ENCODE results near the gene MRPS16. TPM values are rescaled to one million over a fixed set of nuclear protein-coding genes. Genes with fewer than 3 reads are reported as not detected.
"Not testable (repeated sequence)": the region's sequence is repeated elsewhere in the genome, so short reads cannot be mapped to it uniquely, and the experiment has no call there.

The MRPS16 gene
- polyA plus RNA-seq, 1 of the 3 experiments (the other 2 are of a cell fraction) = 75.5 TPM

DNA sequence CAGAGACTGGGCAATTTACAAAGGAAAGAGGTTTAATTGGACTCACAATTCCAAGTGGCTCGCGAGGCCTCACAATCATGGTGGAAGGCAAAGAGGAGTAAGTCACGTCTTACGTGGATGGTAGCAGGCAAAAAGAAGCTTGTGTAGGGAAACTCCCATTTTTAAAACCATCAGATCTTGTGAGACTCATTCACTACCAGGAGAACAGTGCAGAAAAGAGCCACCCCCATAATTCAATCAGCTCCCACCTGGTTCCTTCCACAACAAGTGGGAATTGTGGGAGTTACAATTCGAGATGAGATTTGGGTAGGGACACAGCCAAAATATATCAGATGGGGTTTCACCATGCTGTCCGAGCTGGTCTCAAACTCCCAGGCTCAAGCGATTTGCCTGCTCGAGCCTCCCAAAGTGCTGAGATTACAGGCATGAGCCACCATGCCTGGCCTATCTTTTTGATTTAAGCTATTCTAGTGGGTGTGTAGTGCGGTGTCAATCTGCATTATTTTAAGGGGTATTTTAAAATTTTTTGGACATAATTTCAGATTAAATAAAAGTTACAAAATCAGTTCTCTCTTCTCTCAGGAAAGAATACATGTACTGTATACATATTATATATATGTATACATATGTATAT lies 9.0 kb upstream of the MRPS16 start:
- peaks cover 16% of the 10 kb centered on the region for H3F3A ChIP-seq (replicated peaks; ENCODE audit: insufficient read depth)
- H3K79me2 ChIP-seq (ENCODE audit: insufficient read depth) = no peaks in the 10 kb centered on the region
- H3K9me2 ChIP-seq = no peaks in the 10 kb centered on the region
- CTCF ChIA-PET = interaction anchor here (1.1 kb wide), 1 partner anchor 383 kb away, joined by 6 read pairs; no protein-coding TSS in a partner anchor
- no peak for DNase-seq
- no peaks in the 10 kb centered on the region for H3K9me3 ChIP-seq
- peaks cover 0 to 15% of the 10 kb centered on the region in 2 experiments; a peak in 2 of 4 replicates for H3K4me1 ChIP-seq (ENCODE audit: control insufficient read depth in 1 of 2, insufficient read depth in 2 of 2, low read depth in 1 of 2, low read length in 1 of 2)
- 88% methylated on average over 9 of the region's 9 CpGs for WGBS (ENCODE audit: low lambda C conversion rate)
- H2AFZ ChIP-seq (ENCODE audit: low read depth) = peak overlapping the region; percentile 58; the same call in 1 of the 2 replicates
- no peak for TF ChIP-seq NFIC (IDR thresholded peaks at IDR 0.05; ENCODE audit: borderline replicate concordance)
- TF ChIP-seq TCF12 (IDR thresholded peaks at IDR 0.05) = no peak
- TF ChIP-seq GABPA (IDR thresholded peaks at IDR 0.05; ENCODE audit: low read depth) = no peak
- TF ChIP-seq TEAD4 (IDR thresholded peaks at IDR 0.05; ENCODE audit: borderline replicate concordance, insufficient read depth) = no peak
- TF ChIP-seq, protein P1, sequence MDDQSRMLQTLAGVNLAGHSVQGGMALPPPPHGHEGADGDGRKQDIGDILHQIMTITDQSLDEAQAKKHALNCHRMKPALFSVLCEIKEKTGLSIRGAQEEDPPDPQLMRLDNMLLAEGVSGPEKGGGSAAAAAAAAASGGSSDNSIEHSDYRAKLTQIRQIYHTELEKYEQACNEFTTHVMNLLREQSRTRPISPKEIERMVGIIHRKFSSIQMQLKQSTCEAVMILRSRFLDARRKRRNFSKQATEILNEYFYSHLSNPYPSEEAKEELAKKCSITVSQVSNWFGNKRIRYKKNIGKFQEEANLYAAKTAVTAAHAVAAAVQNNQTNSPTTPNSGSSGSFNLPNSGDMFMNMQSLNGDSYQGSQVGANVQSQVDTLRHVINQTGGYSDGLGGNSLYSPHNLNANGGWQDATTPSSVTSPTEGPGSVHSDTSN (IDR thresholded peaks at IDR 0.05) = no peak
- TF ChIP-seq, protein P2, sequence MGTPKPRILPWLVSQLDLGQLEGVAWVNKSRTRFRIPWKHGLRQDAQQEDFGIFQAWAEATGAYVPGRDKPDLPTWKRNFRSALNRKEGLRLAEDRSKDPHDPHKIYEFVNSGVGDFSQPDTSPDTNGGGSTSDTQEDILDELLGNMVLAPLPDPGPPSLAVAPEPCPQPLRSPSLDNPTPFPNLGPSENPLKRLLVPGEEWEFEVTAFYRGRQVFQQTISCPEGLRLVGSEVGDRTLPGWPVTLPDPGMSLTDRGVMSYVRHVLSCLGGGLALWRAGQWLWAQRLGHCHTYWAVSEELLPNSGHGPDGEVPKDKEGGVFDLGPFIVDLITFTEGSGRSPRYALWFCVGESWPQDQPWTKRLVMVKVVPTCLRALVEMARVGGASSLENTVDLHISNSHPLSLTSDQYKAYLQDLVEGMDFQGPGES (IDR thresholded peaks at IDR 0.05; ENCODE audit: low read depth, low read length) = no peak
- TF ChIP-seq CHD2 (IDR thresholded peaks at IDR 0.05; ENCODE audit: low read length, partially characterized antibody) = no peak
- no peak for TF ChIP-seq SIN3A (IDR thresholded peaks at IDR 0.05; ENCODE audit: borderline replicate concordance, low read depth, low read length)
- no peak for TF ChIP-seq FOXM1 (IDR thresholded peaks at IDR 0.05; ENCODE audit: low read depth)
- TF ChIP-seq, protein P3, sequence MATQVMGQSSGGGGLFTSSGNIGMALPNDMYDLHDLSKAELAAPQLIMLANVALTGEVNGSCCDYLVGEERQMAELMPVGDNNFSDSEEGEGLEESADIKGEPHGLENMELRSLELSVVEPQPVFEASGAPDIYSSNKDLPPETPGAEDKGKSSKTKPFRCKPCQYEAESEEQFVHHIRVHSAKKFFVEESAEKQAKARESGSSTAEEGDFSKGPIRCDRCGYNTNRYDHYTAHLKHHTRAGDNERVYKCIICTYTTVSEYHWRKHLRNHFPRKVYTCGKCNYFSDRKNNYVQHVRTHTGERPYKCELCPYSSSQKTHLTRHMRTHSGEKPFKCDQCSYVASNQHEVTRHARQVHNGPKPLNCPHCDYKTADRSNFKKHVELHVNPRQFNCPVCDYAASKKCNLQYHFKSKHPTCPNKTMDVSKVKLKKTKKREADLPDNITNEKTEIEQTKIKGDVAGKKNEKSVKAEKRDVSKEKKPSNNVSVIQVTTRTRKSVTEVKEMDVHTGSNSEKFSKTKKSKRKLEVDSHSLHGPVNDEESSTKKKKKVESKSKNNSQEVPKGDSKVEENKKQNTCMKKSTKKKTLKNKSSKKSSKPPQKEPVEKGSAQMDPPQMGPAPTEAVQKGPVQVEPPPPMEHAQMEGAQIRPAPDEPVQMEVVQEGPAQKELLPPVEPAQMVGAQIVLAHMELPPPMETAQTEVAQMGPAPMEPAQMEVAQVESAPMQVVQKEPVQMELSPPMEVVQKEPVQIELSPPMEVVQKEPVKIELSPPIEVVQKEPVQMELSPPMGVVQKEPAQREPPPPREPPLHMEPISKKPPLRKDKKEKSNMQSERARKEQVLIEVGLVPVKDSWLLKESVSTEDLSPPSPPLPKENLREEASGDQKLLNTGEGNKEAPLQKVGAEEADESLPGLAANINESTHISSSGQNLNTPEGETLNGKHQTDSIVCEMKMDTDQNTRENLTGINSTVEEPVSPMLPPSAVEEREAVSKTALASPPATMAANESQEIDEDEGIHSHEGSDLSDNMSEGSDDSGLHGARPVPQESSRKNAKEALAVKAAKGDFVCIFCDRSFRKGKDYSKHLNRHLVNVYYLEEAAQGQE (IDR thresholded peaks at IDR 0.05; ENCODE audit: low read depth, low read length) = no peak
- no peak for TF ChIP-seq ELF1 (IDR thresholded peaks at IDR 0.05)
- TF ChIP-seq, protein P4, sequence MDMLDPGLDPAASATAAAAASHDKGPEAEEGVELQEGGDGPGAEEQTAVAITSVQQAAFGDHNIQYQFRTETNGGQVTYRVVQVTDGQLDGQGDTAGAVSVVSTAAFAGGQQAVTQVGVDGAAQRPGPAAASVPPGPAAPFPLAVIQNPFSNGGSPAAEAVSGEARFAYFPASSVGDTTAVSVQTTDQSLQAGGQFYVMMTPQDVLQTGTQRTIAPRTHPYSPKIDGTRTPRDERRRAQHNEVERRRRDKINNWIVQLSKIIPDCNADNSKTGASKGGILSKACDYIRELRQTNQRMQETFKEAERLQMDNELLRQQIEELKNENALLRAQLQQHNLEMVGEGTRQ (IDR thresholded peaks at IDR 0.05; ENCODE audit: borderline replicate concordance, low read depth, low read length) = no peak
- no peak for TF ChIP-seq MXI1 (IDR thresholded peaks at IDR 0.05; ENCODE audit: low read depth, low read length)
- TF ChIP-seq SMC3 (IDR thresholded peaks at IDR 0.05; ENCODE audit: low read depth, low read length) = no peak
- no peak for TF ChIP-seq EZH2phosphoT487 (IDR thresholded peaks at IDR 0.05; ENCODE audit: borderline replicate concordance, low read depth)
- TF ChIP-seq, protein P5, sequence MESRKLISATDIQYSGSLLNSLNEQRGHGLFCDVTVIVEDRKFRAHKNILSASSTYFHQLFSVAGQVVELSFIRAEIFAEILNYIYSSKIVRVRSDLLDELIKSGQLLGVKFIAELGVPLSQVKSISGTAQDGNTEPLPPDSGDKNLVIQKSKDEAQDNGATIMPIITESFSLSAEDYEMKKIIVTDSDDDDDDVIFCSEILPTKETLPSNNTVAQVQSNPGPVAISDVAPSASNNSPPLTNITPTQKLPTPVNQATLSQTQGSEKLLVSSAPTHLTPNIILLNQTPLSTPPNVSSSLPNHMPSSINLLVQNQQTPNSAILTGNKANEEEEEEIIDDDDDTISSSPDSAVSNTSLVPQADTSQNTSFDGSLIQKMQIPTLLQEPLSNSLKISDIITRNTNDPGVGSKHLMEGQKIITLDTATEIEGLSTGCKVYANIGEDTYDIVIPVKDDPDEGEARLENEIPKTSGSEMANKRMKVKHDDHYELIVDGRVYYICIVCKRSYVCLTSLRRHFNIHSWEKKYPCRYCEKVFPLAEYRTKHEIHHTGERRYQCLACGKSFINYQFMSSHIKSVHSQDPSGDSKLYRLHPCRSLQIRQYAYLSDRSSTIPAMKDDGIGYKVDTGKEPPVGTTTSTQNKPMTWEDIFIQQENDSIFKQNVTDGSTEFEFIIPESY (IDR thresholded peaks at IDR 0.05; ENCODE audit: borderline replicate concordance, low read depth) = no peak
- no peak overlapping the region for H3K4me3 ChIP-seq (ENCODE audit: low read depth in 2 of 2, low read length in 1 of 2)
- POLR2A ChIA-PET = interaction anchor here (1.1 kb wide), 1 partner anchor 9 kb away, joined by 3 read pairs; the partner anchor contains the start of gene MRPS16
- no peaks in the 10 kb centered on the region for H4K20me1 ChIP-seq (ENCODE audit: insufficient read depth)
- no peaks in the 10 kb centered on the region for H3K36me3 ChIP-seq (replicated peaks in 1 of 2; ENCODE audit: control insufficient read depth in 1 of 2, insufficient read depth in 2 of 2, low read length in 1 of 2)
- H3K27me3 ChIP-seq (ENCODE audit: insufficient read depth) = no peaks in the 10 kb centered on the region
- peak overlapping the region in 1 of 2 experiments; percentile 49; a peak in 2 of 4 replicates for H3K27ac ChIP-seq (ENCODE audit: low read depth in 2 of 2, low read length in 1 of 2)
- H3K9ac ChIP-seq = no peak overlapping the region
- no peak overlapping the region for H3K4me2 ChIP-seq

DNA sequence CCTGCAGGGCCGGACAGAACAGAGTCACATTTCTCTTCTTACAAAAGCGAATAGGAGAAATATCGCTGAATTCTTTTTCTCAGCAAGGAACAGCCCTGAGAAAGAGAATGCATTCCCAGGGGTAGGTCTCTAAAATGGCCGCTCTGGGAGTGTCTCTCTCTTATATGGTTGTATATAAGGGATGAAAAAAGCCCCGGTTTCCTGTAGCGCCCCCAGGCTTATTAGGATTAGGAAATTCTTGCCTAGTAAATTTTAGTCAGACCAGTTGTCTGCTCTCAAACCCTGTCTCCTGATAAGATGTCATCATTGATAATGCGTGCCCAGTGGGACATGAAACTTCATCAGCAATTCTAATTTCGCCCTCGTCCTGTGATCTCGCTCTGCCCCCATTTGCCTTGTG lies 6.2 kb upstream of the MRPS16 start:
- H3K4me2 ChIP-seq; DNase-seq; H3K27ac ChIP-seq (ENCODE audit: low read depth in 2 of 2, low read length in 1 of 2); H3K9me3 ChIP-seq; H3F3A ChIP-seq (replicated peaks; ENCODE audit: insufficient read depth); H3K9me2 ChIP-seq; H3K36me3 ChIP-seq (replicated peaks in 1 of 2; ENCODE audit: control insufficient read depth in 1 of 2, insufficient read depth in 2 of 2, low read length in 1 of 2); H3K4me1 ChIP-seq (ENCODE audit: control insufficient read depth in 1 of 2, insufficient read depth in 2 of 2, low read depth in 1 of 2, low read length in 1 of 2); H2AFZ ChIP-seq (ENCODE audit: low read depth); H3K27me3 ChIP-seq (ENCODE audit: insufficient read depth); POLR2A ChIA-PET; H4K20me1 ChIP-seq (ENCODE audit: insufficient read depth); H3K4me3 ChIP-seq (ENCODE audit: low read depth in 2 of 2, low read length in 1 of 2); H3K9ac ChIP-seq: not testable (repeated sequence)
- CTCF ChIA-PET = interaction anchor here (1.3 kb wide), 1 partner anchor 385 kb away, joined by 3 read pairs; no protein-coding TSS in a partner anchor
- 89% methylated on average over 10 of the region's 10 CpGs for WGBS (ENCODE audit: low lambda C conversion rate)
- H3K79me2 ChIP-seq (ENCODE audit: insufficient read depth) = peaks cover 13% of the 10 kb centered on the region

Data from SK-N-SH (cell line).